Natural killer cell (primary cell): ENCODE measurements around the gene PCNX1. TPM values are rescaled to one million over a fixed set of nuclear protein-coding genes. Genes with fewer than 3 reads are reported as not detected.

Source experiments
- ATAC-seq, 3 donors: fragments of 150-1000 bp in 2 of 3; fragments of 200-7000 bp in 1 of 3; cut with Tn5 transposase; 1 replicate in 1 of 3; 2 replicates in 2 of 3; pipeline ENCODE4 v1.10.0; 2021; ENCODE audit warnings: mild to moderate bottlenecking in 2 of 3, moderate library complexity in 2 of 3
- DNase-seq, 2 donors: peaks; one replicate each; pipeline versions ENCODE4 v3.0.0 to v3.0.0-alpha.2; 2013 to 2021; ENCODE audit warnings: mixed read lengths in 1 of 2
- H3K27ac ChIP-seq: one replicate; pipeline ENCODE4 v1.5.1; 2013; ENCODE audit warnings: mild to moderate bottlenecking, low read length
- H3K27me3 ChIP-seq: one replicate; pipeline ENCODE4 v1.6.1; 2013; ENCODE audit warnings: low read length; ENCODE audit not compliant: control insufficient read depth, insufficient read depth
- H3K36me3 ChIP-seq: one replicate; pipeline ENCODE4 v1.6.1; 2013; ENCODE audit warnings: low read length; ENCODE audit not compliant: control insufficient read depth, insufficient read depth
- H3K4me1 ChIP-seq: one replicate; pipeline ENCODE4 v1.6.1; 2013; ENCODE audit warnings: low read length; ENCODE audit not compliant: control insufficient read depth, insufficient read depth
- H3K4me3 ChIP-seq: one replicate; pipeline ENCODE4 v1.5.1; 2013; ENCODE audit warnings: low read length
- H3K9me3 ChIP-seq: one replicate; pipeline ENCODE4 v1.6.1; 2013; ENCODE audit warnings: low read length; ENCODE audit not compliant: control insufficient read depth, insufficient read depth
- H3K27ac Mint-ChIP-seq, 2 donors: one replicate each; pipeline ENCODE4 v1.8.0; 2022; ENCODE audit warnings: mild to moderate bottlenecking in 2 of 2, mixed read lengths in 2 of 2, moderate library complexity in 1 of 2
- H3K27me3 Mint-ChIP-seq, 2 donors: one replicate each; pipeline ENCODE4 v1.8.0; 2022; ENCODE audit warnings: low read depth in 2 of 2, mixed read lengths in 2 of 2
- H3K36me3 Mint-ChIP-seq: one replicate; pipeline ENCODE4 v1.8.0; 2022; ENCODE audit warnings: mixed read lengths
- H3K4me1 Mint-ChIP-seq, 2 donors: one replicate each; pipeline ENCODE4 v1.8.0; 2022; ENCODE audit warnings: mixed read lengths in 2 of 2
- H3K4me3 Mint-ChIP-seq: one replicate; pipeline ENCODE4 v1.8.0; 2022; ENCODE audit warnings: mild to moderate bottlenecking, moderate library complexity, mixed read lengths
- H3K9me3 Mint-ChIP-seq, 2 donors: one replicate each; pipeline ENCODE4 v1.8.0; 2022; ENCODE audit warnings: mixed read lengths in 2 of 2
- CTCF ChIP-seq: fragments of 200-600 bp; IDR thresholded peaks from one replicate; pipeline ENCODE4 v1.8.0; 2022; ENCODE audit warnings: antibody characterized with exemption
- WGBS: methylation state at CpG from one replicate; pipeline ENCODE4 v1.1.7; 2013; ENCODE audit warnings: missing lambda C conversion rate; ENCODE audit not compliant: insufficient coverage; 5-methylcytosine and 5-hydroxymethylcytosine counted together
- intact Hi-C: fragments of 100-400 bp; cut with micrococcal nuclease; formaldehyde crosslinking; loops from one replicate; pipeline ENCODE4 v1.14.2; 2022
- total RNA-seq, 4 donors: library from RNA; stranded (reverse); fragments of 120-200 nt in 1 of 4; gene quantifications; one replicate each; pipeline versions ENCODE4 v1.2.3 to v1.2.4, GENCODE V29; 2013 to 2022

PCNX1 gene
- total RNA-seq, 3 donors from 2014 or later (not counting 1 experiment from before 2014, with no cell fraction given), result 79.8 to 124 (median 119) TPM

- peak; percentile 51 to 78 for DNase-seq
- peak overlapping the region; percentile 93 for H3K4me3 Mint-ChIP-seq
- intact Hi-C loops, result loop anchor here (1.0 to 5.0 kb wide), 4 partner anchors 34 to 1756 kb away; partner anchors contain the start of gene DCAF5
- H3K36me3 ChIP-seq, result no peaks in the 10 kb centered on the region
- H3K9me3 ChIP-seq, result no peaks in the 10 kb centered on the region
- H3K27ac Mint-ChIP-seq, result peak overlapping the region; percentile 92 to 100
- peak overlapping the region; percentile 97 for H3K4me3 ChIP-seq
- H3K27ac ChIP-seq, result peak overlapping the region; percentile 93
- no peaks in the 10 kb centered on the region for H3K36me3 Mint-ChIP-seq
- H3K27me3 Mint-ChIP-seq, result no peaks in the 10 kb centered on the region
- TF ChIP-seq CTCF, result no peak
- H3K27me3 ChIP-seq, result no peaks in the 10 kb centered on the region
- WGBS, result under 1% methylated on average over 87 of the region's 87 CpGs
- ATAC-seq, result peak; percentile 10 to 28 (median 22)
- peaks cover 15% of the 10 kb centered on the region for H3K4me1 ChIP-seq
- peaks cover 53 to 56% of the 10 kb centered on the region in 2 donors for H3K4me1 Mint-ChIP-seq
- no peaks in the 10 kb centered on the region for H3K9me3 Mint-ChIP-seq
Measured at GRCh38 chr14:70907996-70908934, 1.0 kb downstream of the PCNX1 start.

GRCh38 chr14:70908935-70909641 lies 1.8 kb downstream of the PCNX1 start:
- ATAC-seq (no peak), DNase-seq (no peak)
- Mint-ChIP-seq H3K27ac (peak overlapping the region; percentile 92 to 100), H3K36me3 (no peaks in the 10 kb centered on the region), H3K4me1 (peaks cover 53 to 57% of the 10 kb centered on the region in 2 donors), H3K9me3 (no peaks in the 10 kb centered on the region), H3K4me3 (peak overlapping the region; percentile 93), H3K27me3 (no peaks in the 10 kb centered on the region)
- H3K36me3 ChIP-seq, result no peaks in the 10 kb centered on the region
- WGBS, result 22% methylated on average over 2 of the region's 4 CpGs
- peak overlapping the region; percentile 69 for H3K27ac ChIP-seq
- no peaks in the 10 kb centered on the region for H3K27me3 ChIP-seq
- intact Hi-C loops, result loop anchor here (5.0 kb wide), 2 partner anchors 33 to 1757 kb away; partner anchors contain the start of gene DCAF5
- H3K9me3 ChIP-seq, result no peaks in the 10 kb centered on the region
- peak overlapping the region; percentile 97 for H3K4me3 ChIP-seq
- TF ChIP-seq CTCF, result no peak
- H3K4me1 ChIP-seq, result peaks cover 15% of the 10 kb centered on the region

GRCh38 chr14:70909733-70910614 lies 2.7 kb downstream of the PCNX1 start:
- 79% methylated on average over 6 of the region's 10 CpGs for WGBS
- Mint-ChIP-seq H3K4me3 (peak overlapping the region; percentile 93), H3K9me3 (no peaks in the 10 kb centered on the region), H3K27me3 (no peaks in the 10 kb centered on the region), H3K4me1 (peaks cover 53 to 57% of the 10 kb centered on the region in 2 donors), H3K36me3 (no peaks in the 10 kb centered on the region), H3K27ac (peak overlapping the region; percentile 92 to 100)
- Histone ChIP-seq H3K27me3 (no peaks in the 10 kb centered on the region), H3K4me1 (peaks cover 15% of the 10 kb centered on the region), H3K27ac (peak overlapping the region; percentile 19), H3K36me3 (no peaks in the 10 kb centered on the region), H3K4me3 (no peak overlapping the region), H3K9me3 (no peaks in the 10 kb centered on the region)
- TF ChIP-seq CTCF, result no peak
- peak in 1 of 2 donors; percentile 44 for DNase-seq
- intact Hi-C loops, result loop anchor here (5.0 kb wide), 2 partner anchors 32 to 1758 kb away; partner anchors contain the start of gene DCAF5
- ATAC-seq, result no peak
